Suprapubic skin (tissue), 4 donors: ENCODE measurements around the gene FHOD3.

ENCODE experiments used
- EP300 ChIP-seq: sonication (generic); formaldehyde crosslinking; IDR thresholded peaks from one replicate; pipeline ENCODE4 v1.6.1; 2017; ENCODE audit warnings: antibody characterized with exemption
- POLR2A ChIP-seq, 2 donors: fragments of 450-650 bp; IDR thresholded peaks; one replicate each; pipeline ENCODE4 v1.6.1; 2017; ENCODE audit warnings: antibody characterized with exemption in 2 of 2, mild to moderate bottlenecking in 2 of 2, moderate library complexity in 2 of 2
- POLR2AphosphoS5 ChIP-seq, 3 donors: sonication (generic); formaldehyde crosslinking; IDR thresholded peaks; one replicate each; pipeline ENCODE4 v1.6.1; 2017; ENCODE audit warnings: antibody characterized with exemption in 3 of 3
- TF ChIP-seq, protein P1 (sequence below), 2 donors: fragments of 200-600 bp in 1 of 2; fragments of 450-650 bp in 1 of 2; sonication (generic) in 1 of 2; IDR thresholded peaks; one replicate each; pipeline ENCODE4 v1.5.1; 2016 to 2019; ENCODE audit warnings: antibody characterized with exemption in 2 of 2, mild to moderate bottlenecking in 1 of 2, moderate library complexity in 1 of 2

DNA sequence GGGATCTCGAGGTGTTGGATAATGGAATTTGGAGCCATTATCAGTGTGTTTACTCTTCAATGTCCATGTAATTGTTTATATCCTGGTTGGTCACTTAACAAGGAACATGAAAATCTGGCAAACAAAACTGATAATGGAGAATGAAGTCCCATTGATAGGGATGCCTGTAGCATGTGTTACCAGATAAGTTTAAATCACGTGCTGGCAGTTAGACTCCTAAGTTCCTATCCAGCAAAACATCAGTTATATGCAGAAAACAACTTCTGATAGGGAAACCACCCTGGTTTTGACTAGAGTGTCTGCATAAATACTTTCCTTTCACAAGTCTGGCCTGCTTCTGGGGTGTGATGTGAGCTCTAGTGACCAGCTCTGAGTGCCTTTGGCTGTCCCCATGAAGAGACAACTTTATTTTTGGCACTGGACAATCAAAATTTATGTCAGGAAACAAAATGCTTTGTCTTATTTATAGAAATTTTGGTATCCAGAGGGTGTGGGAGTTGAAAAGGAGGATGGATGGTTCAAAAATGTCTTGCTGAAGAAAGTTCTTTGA lies 82.0 kb downstream of the FHOD3 start:
- TF ChIP-seq POLR2A (IDR thresholded peaks at IDR 0.05) (no peak), EP300 (no peak), POLR2AphosphoS5 (IDR thresholded peaks at IDR 0.05) (no peak)
- TF ChIP-seq, protein P1, sequence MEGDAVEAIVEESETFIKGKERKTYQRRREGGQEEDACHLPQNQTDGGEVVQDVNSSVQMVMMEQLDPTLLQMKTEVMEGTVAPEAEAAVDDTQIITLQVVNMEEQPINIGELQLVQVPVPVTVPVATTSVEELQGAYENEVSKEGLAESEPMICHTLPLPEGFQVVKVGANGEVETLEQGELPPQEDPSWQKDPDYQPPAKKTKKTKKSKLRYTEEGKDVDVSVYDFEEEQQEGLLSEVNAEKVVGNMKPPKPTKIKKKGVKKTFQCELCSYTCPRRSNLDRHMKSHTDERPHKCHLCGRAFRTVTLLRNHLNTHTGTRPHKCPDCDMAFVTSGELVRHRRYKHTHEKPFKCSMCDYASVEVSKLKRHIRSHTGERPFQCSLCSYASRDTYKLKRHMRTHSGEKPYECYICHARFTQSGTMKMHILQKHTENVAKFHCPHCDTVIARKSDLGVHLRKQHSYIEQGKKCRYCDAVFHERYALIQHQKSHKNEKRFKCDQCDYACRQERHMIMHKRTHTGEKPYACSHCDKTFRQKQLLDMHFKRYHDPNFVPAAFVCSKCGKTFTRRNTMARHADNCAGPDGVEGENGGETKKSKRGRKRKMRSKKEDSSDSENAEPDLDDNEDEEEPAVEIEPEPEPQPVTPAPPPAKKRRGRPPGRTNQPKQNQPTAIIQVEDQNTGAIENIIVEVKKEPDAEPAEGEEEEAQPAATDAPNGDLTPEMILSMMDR (IDR thresholded peaks at IDR 0.05) = no peak
